Endometrial microvascular endothelial cells (primary cell): Measurements from ENCODE around the gene SDK1. TPM values are rescaled to one million over a fixed set of nuclear protein-coding genes. Genes with fewer than 3 reads are reported as not detected.
"Not testable (repeated sequence)": the region's sequence is repeated elsewhere in the genome, so short reads cannot be mapped to it uniquely, and the experiment has no call there.

ENCODE experiments used
- in situ Hi-C: cut with HindIII; loops from 2 replicates; pipeline ENCODE4 v1.10.0; 2017; ENCODE audit warnings: low sequenced_read_pairs, low pct_unique_long_range_greater_than_20kb; ENCODE audit errors: inconsistent ontology term
- total RNA-seq: library from RNA; depleted of rRNA; stranded (reverse); fragments of >200 nt; gene quantifications from one replicate; pipeline ENCODE4 v1.2.3, GENCODE V29; 2015; ENCODE audit errors: inconsistent ontology term

The SDK1 gene
- total RNA-seq, 1 donor from 2014 or later: 1.6 TPM

DNA sequence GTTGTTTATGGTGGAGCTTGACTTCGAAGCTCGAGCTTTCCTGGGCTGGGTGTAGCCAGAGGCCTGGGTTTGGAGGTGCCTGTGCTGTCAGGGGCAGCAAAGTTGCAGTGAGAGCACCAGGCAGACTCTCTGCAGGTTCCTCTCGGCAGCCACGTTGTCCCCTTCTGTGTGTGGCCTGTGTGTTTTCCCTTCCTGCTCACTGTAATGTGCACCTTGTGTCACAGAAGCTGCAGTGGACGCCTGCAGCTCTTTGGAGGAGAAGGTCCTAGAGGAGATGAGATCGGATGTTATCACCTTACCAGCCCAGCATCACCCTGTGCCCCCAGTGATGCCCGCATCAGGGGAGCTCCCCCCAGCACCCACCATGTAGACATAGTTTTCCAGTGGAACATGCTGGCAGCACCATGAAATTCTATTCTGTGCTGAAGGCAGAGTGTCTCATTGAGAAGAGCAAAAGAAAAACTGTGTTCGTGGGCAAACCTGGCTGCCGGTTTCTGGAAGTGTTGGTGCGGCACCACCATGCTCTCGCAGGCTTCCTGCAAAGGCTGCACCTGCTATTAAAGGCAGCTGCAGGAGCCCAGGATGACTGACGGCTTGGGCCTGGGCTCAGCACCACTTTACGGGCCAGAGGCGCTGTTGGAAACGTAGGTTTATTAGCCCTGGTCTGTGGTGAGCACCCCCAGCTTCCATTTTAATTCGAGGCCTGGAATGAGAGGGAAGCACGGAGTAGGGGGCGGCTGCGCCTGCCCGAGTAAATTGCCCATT is 771.3 kb downstream of the SDK1 start:
- in situ Hi-C loops: no loop called here

GRCh38 chr7:4073052-4073451 is 772.0 kb downstream of the SDK1 start:
- in situ Hi-C loops: no loop called here

DNA sequence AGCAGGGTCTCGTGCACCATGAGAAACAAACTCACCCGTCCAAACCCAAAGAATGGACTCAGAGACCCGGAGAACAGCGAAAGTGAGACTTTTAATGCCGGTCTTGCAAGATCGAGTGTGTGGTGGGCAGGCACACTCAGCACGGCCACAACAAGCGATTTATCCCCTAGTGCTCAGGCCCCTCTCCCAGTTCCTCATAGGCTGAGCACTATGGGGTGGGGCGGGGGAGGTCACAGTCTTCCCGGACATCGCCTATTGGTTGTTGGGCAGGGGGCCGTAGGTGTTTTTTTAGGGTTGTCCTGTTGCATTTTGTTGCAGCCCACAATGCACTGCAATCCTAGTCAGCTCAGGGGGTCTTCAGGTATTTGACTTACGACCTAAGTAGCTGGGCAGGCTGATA is 772.7 kb downstream of the SDK1 start:
- in situ Hi-C loops: no loop called here

DNA sequence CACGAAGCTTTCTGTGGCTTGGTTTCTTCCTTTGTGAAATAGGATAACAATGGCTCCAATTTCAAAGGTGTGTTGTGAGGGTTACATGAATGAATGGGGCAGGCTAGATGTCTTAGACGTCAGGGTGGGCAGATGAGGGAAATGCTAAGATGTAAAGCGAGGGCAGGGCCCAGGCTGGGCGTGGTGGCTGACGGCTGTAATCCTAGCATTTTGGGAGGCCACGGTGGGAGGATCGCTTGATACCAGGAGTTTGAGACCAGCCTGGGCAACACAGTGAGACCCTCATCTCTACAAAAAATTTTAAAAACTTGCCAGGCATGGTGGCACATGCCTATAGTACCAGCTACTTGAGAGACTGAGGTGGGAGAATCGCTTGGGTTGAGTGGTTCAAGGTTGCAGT is 773.4 kb downstream of the SDK1 start:
- in situ Hi-C loops: no loop called here

GRCh38 chr7:4074994-4075393 is 773.9 kb downstream of the SDK1 start:
- in situ Hi-C loops: no loop called here

- in situ Hi-C loops: no loop called here
These were observed 775.7 kb downstream of the SDK1 start for GRCh38 chr7:4076701-4077294.

DNA sequence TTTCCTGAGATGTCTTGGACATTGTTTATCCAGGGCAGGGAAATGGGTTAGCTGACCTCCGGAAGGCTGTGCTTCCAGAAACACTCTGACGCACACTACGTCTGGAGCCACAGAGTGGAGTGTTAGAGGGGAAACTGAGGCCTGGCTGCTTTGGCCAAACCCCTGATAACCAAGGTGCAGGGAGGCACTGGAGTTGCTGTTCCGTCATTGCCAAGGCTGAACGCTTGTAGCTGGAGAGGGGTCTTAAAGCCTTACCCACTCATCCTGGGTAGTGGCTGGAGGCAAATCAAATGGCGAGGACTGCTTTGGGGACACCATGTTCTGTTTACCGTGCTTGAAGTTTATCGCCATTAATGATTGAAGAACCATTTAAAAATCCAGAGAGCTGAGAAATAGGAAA is 776.9 kb downstream of the SDK1 start:
- in situ Hi-C loops: no loop called here

DNA sequence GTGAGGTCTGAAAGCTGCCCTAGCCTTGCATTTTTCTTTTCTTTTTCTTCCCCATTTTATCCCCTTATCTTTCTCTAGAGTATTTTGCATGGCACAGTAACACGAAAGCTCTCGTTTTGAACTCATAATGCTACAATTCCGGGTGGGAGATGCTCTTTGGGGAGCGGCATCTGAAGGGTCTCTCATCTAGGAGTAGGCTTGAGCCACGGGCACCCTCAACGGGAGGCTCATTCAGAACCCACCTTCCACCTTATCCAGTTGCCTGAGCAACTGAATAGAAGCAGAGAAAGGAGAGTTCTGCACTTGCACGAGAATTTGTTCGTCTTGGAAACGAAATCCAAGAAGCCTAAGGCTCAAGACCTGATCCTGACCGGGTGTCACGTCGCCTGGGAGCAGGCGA is 777.5 kb downstream of the SDK1 start:
- in situ Hi-C loops: no loop called here

- in situ Hi-C loops: no loop called here
These were observed 778.3 kb downstream of the SDK1 start for GRCh38 chr7:4079366-4079765.

DNA sequence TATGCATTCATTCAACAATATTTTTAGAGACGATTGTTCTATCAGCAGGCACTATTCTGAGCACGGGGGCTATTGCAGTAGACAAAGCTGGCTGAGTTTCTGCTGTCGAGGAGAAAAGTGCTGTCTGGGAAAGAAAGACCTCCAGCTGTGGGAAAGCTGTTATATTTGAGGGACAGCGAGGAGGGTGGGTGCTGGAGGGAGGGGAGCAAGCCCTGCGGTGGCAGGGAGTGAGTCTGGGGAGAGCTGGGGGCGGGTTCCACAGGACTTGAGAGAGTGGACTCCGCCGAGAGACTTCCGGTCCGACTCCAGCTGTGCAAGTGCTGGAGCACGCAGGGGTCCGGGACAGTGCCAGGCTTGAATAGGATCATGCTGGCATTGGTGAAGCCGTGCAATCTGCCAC is 778.9 kb downstream of the SDK1 start:
- in situ Hi-C loops: no loop called here

DNA sequence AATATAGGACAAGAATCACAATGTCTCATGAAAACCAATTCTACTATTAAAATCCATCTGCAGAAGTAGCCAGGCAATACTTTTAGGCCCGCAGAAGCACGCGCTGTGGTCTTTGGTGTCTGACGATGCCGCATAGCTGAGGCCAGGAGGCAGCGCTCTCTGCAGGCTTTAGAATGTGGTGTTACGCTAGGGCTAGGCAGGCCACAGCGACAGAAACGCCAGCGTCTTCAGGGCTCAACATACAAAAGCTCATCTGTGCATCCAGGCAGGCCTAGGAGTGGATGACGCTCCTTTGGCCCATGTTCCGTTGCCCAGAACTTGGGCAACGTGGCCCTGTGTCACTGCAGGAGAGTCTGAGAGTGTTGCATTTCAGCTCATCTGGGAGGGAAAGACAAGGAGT is 779.9 kb downstream of the SDK1 start:
- in situ Hi-C loops: no loop called here

GRCh38 chr7:4083513-4083912 is 782.5 kb downstream of the SDK1 start:
- in situ Hi-C loops: no loop called here

- in situ Hi-C loops: no loop called here
These were observed 783.2 kb downstream of the SDK1 start for GRCh38 chr7:4084271-4084670.

DNA sequence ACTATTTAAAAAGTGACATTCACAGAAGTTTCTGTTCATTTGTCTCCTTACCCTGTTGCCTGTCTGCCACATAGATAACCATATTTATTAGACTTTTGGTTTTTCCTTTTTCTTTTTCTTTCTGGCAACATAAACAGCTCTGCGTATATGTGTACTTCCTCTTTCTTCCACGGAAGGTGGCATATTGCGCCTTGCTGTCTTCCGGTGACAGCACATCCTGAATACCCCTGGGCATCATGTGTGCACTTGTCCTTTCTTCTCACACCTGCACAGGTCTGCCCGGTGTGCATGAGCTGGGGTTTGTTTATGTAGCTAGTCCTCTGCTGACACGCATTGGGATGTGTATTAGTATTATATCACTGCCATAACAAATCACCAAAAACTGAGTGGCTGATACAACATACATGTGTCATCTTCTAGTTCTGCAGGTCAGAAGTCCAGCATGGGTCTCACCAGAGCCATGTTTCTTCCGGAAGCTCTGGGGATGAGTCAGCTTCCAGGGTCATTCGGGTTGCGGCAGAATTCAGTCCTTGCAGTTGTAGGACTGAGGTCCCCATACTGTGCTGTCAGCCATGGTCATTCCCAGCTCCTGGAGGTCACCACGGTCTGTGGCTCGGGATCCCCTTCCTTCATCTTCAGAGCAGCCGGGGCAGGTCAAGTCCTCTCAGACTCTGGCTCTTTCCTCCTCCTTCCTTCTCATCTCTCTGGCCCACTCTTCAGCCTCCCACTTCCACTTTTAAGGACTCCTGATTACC is 785.1 kb downstream of the SDK1 start:
- in situ Hi-C loops: no loop called here

DNA sequence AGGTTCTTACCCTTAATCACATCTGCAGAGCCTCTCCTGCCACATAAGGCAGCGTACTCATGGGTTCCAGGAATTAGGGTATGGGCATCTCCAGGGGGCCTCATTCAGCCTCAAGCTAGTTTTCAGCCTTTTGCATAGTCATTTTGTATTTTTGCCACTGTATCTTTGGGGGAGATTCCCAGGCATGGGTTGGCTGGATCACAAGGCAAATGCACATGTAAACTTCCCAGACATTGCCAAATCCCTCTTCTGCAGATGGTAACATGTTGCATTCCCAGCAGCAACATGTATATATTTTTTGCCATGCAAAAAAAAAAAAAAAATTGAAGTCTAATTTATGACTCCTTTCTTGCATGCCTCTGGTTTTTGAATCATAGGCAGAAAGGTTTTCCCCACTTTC is 785.7 kb downstream of the SDK1 start:
- in situ Hi-C loops: no loop called here

DNA sequence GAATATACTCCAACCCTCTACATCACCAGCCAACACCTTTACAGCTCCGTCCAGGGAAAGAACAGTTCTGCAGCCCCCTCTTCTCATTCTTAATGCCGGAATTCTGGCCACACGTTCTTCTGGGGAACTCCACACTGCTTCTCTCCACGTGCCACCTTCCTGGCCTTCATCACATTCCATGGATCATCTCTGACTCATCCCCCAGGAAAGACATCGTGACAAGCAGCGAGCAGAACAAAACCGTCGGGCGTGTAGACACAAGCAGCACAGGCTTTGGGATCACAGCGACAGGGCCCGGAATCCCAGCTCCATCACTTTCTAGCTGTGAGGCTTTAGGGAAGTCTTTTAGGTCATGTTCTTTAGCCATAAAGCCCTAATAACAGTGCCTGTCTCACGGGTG is 790.7 kb downstream of the SDK1 start:
- in situ Hi-C loops: no loop called here

- in situ Hi-C loops: no loop called here
These were observed 792.0 kb downstream of the SDK1 start for GRCh38 chr7:4093035-4093434.

GRCh38 chr7:4093483-4093882 is 792.4 kb downstream of the SDK1 start:
- in situ Hi-C loops: no loop called here

- in situ Hi-C loops: not testable (repeated sequence)
These were observed 793.1 kb downstream of the SDK1 start for GRCh38 chr7:4094158-4094557.

DNA sequence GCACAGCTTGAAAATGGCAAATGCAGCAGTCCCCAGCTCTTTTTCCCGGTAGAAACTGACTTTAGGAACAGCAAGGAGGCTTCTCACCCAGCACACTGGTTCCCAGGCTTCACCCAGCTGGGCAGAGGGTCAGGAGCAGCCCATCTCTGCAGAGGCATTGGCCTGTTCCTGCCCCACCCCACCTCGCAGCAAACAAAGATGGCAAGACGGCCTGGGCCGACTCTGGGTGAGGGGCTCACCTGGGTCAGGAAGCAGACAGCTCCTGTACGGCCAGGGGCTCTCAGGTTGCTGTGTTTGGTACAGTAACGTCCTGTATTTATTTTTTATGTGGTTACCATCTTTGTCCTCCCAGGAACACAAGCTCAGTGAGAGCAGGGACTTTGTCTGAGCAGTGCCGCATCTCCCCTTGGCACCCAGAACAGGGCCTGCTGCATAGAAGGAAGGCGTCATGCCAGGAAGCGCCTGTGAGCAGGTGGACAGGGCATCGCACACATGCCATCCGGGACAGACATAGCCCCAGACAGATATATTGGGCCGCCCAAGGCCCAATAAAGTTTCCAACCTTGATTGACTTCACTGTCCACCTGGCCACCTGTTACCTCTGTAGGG is 796.1 kb downstream of the SDK1 start:
- in situ Hi-C loops: no loop called here
